Hepatic stellate cell (primary cell): ENCODE measurements around the gene DNAJC28.
"Not testable (repeated sequence)": the region's sequence is repeated elsewhere in the genome, so short reads cannot be mapped to it uniquely, and the experiment has no call there.

Experiments used
- DNase-seq: peaks from one replicate; pipeline ENCODE4 v3.0.0; 2011; ENCODE audit warnings: low spot score

The DNAJC28 gene

DNA sequence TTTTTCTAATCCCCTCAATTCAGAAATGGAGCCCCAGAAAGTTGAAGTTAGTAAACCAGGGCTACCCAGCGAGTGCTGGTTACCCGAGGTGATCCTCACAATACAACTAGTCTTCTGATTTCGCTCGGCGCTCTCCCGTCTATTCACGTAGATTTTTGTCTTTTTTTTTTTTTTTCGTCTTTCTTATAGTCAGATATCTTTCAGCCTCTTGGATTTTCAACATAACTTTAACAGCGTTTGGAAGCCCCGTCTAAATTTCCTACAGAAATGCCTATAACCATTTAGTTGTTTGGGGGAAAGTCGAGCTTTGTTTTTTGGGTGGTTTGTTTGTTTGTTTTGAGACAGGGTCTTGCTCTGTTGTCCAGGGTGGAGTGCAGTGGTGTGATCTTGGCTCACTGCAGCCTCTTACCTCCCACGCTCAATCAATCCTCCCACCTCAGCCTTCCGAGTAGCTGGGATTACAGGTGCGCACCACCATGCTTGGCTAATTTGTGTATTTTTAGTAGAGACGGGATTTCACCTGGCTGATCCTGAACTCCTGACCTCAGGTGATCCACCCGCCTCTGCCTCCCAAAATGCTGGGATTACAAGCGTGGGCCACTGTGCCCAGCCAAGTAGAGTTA lies 10.9 kb downstream of the DNAJC28 start:
- no peak for DNase-seq

- peak; percentile 95 for DNase-seq
Measured at GRCh38 chr21:33479679-33480480, 11.6 kb downstream of the DNAJC28 start, which contains the start of gene TMEM50B. Gene TMEM50B (minus strand): TSS chr21:33479974. CDS start chr21:33468885, 11,089 bp downstream.

GRCh38 chr21:33478935-33479678 lies 12.4 kb downstream of the DNAJC28 start:
- DNase-seq, result peak; percentile 53

- no peak for DNase-seq
Measured at GRCh38 chr21:33478182-33478581, 13.3 kb downstream of the DNAJC28 start.

- no peak for DNase-seq
Measured at GRCh38 chr21:33477066-33477465, 14.4 kb downstream of the DNAJC28 start.

- DNase-seq, result no peak
Measured at GRCh38 chr21:33473344-33473743, 18.2 kb downstream of the DNAJC28 start.

DNA sequence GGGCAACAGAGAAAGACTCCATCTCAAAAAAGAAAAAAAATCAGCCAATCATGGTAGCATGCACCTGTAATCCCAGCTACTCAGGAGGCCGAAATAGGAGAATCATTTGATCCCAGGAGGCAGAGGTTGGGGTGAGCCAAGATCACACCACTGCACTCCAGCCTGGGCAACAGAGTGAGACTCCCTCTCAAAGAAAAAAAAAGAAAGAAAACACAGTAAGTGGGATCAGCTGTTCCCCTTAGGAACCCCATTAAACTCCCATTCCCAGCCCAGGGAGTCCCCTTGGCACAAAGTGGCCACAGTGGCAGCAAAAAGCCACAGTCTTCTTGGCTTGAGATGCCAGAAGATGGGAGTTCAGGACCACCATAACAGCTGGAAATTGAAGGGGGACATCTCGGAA lies 20.8 kb downstream of the DNAJC28 start:
- DNase-seq, result no peak

DNA sequence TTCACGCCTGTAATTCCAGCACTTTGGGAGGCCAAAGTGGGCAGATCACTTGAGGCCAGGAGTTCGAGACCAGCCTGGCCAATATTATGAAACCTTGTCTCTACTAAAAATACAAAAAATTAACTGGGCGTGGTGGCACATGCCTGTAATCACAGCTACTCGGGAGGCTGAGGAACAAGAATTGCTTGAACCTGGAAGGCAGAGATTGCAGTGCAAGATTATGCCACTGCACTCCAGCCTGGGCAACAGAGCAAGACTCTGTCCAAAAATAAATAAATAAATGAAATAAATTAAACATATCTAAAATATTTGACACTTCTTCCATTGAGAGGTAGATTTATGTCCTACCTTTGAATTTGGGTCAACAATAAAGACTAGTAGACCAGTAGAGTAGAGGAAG lies 22.3 kb downstream of the DNAJC28 start:
- DNase-seq, result not testable (repeated sequence)

- DNase-seq, result no peak
Measured at GRCh38 chr21:33461538-33462250, 29.8 kb downstream of the DNAJC28 start.

GRCh38 chr21:33458861-33459260 lies 32.7 kb downstream of the DNAJC28 start:
- DNase-seq, result no peak

GRCh38 chr21:33455686-33456446 lies 35.6 kb downstream of the DNAJC28 start:
- DNase-seq, result no peak

DNA sequence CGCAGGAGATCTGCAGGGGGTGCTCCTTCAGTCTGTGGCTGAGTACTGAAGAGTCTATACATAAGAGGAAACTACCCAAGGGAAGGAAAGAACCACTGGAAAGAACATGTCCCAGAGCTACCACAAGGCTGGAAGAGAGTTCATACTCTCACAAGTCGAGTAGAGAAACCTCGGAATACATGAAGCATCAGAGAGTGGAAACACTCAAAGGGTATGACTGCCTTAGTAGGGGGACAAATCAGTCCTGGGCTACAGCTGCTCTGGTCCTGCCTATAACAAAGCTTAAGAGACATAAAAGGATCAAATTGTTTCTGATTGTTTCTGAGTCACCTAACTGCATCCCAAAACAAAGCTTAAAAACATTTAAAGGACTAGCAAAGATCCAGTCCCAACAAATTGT lies 39.2 kb downstream of the DNAJC28 start:
- DNase-seq, result no peak

DNA sequence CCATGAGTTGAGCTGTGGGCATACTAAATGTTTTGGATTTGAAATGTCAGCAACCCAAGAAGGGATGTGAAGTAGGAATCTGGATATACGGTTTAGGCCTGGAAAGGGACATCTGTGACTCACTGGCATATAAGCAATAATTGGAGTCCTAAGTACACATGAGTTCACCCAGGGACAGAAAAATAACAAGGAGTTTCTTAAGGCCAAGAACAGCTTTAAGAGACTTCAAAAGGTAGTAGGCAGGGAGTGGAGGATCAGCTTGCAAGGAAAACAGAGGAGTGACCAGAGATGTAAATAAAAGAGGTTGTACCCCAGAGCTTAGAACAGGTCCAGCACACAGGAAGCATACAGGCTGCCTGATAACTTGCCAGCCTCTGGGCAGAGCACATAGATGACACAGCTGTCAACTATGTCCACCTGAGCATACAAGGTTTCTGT lies 39.9 kb downstream of the DNAJC28 start:
- DNase-seq, result no peak

DNA sequence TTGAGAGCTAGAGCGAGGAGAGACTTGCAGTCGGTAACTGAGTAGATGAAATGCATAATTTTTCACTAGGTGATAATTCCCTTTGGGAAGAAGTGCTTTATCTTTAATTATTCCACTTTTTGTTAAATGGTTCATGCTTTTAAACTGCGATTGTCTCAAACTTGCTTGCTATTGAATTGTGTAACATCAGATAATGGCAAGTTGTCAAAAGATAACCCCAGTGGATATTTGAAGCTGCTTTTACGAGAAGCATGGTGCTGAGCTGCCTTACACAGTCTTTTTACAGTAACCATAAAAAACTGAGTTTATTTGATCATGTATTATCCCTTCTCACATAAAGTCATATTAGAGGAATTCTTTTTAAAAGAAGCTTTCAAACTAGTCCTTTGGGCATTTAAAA lies 41.9 kb downstream of the DNAJC28 start:
- DNase-seq, result no peak

GRCh38 chr21:33446620-33447019 lies 44.9 kb downstream of the DNAJC28 start:
- not testable (repeated sequence) for DNase-seq

DNA sequence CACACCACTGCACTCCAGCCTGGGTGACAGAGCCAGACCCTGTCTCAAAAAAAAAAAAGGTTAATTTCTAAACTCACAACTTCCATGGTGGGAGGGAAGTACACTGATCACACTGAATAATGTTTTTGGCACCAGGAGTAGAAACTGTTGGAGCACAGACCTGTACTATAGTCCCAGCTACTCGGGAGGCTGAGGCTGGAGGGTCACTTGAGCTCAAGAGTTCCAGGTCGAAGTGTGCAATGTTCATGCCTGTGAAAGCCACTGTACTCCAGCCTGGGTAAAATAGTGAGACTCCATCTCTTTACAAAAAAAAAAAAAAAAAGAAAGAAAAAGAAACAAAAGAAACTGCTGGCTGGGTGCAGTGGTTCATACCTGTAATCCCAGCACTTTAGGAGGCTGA lies 47.0 kb downstream of the DNAJC28 start:
- no peak for DNase-seq

GRCh38 chr21:33443194-33443593 lies 48.3 kb downstream of the DNAJC28 start:
- no peak for DNase-seq

- DNase-seq, result peak; percentile 81
Measured at GRCh38 chr21:33441489-33442477, 49.7 kb downstream of the DNAJC28 start.
